ENCODE measurements around the gene LRMDA.
A peak's percentile ranks its signal among the peaks of the same experiment; 100 is the strongest.
"Not testable (repeated sequence)": the region's sequence is repeated elsewhere in the genome, so short reads cannot be mapped to it uniquely, and the experiment has no call there.

Gene LRMDA

GRCh38 chr10:76554478-76554877 lies 1123.1 kb downstream of the LRMDA start:
- DNase-seq, result no peak

DNA sequence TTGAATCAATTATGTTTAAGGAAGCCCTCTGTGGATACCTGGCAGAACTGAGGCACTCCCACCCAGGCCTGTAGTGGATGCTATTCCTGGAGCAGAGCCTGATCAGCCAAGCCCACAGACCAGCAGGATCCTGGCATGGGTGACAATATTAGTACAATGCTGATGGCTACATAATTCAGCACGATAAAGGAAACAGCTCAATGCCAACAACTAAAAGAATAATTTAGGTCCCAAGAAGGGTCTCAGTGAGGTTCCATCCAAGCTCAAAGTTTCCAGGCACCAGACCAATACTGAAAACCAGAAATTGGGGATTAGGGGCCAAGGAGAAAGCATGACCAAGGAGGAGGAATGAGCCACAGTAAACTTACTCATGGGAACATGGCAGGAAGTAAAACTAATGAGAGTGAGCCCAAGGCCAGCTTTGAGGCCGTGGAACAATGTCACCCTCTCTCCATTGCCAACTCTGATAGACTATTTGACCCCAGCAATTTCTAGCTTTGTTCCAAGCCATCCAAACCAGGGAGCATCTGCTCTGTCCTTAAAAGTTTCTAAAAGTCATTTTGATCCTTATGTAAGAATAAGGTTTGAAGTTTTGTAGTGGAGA lies 1123.7 kb downstream of the LRMDA start:
- no peak for DNase-seq

- no peak for DNase-seq
Measured at GRCh38 chr10:76557366-76557765, 1125.9 kb downstream of the LRMDA start.

DNA sequence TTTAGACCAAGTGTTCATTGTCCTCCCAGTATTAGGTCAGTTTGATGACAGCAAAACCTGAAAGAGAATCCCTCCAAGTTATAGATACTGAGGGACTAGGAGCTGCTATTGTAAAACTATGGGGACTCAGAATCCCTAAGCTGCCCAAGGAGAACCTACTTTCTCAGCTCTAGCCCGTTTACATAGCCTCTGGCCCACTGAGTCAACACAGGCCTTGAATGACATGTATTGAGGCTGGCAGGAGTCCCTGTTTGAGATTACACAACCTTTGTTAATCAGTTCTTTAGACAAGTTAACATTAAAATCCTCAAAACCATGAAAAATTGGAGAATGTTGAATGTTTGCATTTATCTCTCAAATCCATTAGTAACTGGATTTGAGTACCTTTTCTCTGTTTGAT lies 1127.2 kb downstream of the LRMDA start:
- DNase-seq, result no peak

DNA sequence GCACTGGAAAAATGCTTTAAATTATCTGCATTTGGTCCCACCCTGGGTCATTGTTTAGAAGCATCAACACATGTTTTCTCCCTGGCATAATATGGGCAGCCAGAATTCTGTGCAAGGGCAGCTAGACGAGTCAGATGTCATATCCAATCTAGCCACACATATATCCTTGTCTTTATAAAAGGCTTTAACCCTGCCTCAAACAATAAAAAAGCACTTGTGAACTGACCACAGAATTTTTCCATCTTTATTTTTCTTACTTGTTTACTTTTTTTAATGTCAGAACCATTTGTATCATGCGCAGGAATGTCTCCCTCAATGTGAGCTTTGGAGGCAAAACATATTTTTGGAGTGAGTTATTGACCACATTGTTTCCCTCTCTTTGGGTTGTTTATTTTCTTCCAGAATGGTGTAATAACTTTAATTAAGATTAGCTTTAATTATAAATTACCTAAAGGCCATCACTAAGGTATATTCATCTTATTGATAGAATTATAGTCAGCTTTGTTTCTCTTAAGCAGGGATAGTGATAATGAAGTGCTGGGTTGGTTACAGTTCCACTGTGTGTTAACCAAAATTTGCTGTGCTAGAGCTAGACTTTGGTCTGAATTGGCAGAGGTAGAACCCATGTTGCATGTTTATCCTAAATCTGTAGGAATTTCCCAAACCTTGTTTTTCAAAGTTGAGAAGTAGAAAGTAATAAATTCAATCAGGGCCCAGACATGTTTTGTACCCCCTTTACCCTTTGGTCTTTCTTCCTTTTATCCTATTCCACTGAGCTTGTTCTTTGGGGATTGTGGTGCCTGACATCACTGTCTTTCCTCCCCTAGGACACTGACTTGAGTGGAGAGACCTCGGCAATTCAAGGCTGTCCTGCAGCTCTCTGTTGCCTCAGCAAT lies 1127.8 kb downstream of the LRMDA start:
- no peak for DNase-seq

DNA sequence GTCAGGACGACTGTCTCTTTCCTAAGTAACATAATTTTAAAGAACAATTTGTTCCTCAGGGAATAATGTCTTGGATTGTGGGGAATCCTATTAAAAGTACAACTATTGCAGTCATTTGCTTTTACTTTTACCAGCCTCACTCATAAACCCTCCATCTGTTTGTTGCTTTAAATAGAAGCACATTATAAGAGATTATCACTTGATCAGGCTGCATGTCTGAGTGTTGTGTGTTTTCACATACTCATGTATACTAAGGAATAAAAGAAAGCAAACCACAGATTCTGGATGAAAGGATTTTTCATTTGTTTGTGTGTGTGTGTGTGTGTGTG lies 1128.4 kb downstream of the LRMDA start:
- DNase-seq, result no peak

- DNase-seq, result no peak
Measured at GRCh38 chr10:76560338-76560737, 1128.9 kb downstream of the LRMDA start.

DNA sequence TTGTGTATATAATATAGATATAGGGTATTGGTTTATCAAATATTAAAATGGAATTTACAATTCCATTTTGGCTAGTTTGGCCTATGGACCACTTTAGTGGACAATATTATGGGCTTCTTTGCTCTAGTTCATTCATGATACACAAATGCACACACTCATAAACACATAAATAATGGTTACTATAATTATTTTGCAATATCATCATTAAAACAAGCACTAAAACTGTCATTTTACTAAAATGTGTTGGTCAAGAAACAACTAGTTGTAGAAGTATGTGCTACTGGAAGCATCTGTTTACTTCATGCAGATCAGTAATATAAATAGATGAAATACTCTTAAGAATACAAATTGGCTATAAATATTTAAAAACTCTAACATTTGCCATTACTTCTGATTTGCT lies 1131.9 kb downstream of the LRMDA start:
- DNase-seq, result no peak

GRCh38 chr10:76572021-76572420 lies 1140.6 kb downstream of the LRMDA start:
- DNase-seq, result no peak

DNA sequence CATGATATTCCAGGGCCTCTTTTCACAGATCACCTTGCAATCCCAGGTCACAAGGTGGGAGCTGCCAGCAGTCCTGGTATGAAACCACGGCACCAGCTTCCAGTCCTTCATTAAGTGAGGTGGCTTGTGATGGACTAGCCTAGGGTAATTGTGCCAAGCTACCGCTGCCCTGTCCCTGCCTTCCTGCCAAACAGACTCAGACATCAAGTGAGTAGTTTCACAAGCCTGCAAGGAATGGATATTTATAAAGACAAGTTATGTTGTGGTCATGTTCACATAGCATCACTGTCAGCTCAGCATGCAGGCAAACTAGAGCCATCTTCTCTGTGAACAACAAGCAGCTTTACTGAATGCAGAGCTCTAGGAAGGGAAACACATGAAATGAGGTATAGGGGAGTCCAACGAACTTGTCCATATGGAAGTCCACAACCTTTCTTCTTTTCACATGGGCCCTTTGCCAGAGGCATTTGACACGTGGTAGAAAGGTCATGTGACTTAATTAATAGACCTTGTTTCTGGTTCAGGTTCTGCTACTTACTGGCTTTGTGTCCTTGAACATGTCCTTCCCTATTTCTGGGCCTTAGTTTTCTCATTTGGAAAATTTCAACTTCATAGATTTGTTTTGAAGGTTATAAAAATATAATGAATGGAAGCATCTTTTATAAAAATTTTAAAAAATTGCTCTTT lies 1145.0 kb downstream of the LRMDA start:
- no peak for DNase-seq

GRCh38 chr10:76577455-76577854 lies 1146.0 kb downstream of the LRMDA start:
- DNase-seq, result no peak

DNA sequence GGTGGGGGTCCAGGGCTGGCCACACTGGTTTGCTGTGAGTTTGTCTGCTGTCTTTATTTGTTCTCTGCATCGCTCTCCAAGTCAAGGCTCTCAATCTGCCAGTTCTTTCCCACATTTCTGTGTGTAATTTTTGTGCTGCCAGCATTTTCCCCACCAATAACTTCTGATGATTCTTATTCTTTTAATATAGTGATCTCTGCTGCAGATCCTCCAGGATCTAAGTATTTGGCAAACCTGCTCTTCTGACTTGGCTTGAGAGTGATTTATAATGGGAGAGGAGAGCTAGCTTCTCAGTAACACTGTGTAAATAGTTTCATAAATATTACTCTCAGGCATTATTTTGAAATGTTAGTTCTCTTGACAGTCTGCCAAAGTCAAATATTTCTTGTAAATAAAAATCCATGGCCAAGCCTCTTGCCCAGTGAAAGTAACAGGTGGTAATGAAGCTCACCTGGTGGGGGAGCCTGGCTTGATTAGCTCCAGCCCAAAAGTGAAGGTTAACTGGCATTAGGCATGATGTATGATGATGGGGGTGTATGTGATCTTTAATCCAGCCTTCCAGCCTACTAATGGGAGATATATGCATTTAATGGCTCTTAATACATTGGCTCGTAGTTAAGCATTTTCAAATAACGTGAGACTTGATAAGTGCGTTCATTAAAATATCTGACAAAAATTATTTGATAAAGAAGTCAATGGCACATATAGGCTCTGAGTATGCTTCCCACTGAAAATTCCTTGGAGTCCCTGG lies 1150.3 kb downstream of the LRMDA start:
- peak; percentile 39 for DNase-seq

GRCh38 chr10:76582531-76582930 lies 1151.1 kb downstream of the LRMDA start:
- DNase-seq, result no peak

GRCh38 chr10:76583711-76584161 lies 1152.3 kb downstream of the LRMDA start:
- no peak for DNase-seq

GRCh38 chr10:76584466-76584865 lies 1153.0 kb downstream of the LRMDA start:
- DNase-seq, result not testable (repeated sequence)

All from NCI-H2029 treated with DMSO at 0.1 percent for 48 hours (cell line).